DND-41 (cell line): Measurements from ENCODE around the gene TMIGD2.
A peak's percentile ranks its signal among the peaks of the same experiment; 100 is the strongest.

Source experiments
- ATAC-seq: fragments of 200-7000 bp; cut with Tn5 transposase; 3 replicates; pipeline ENCODE4 v1.9.1; 2021; ENCODE audit warnings: low read depth; ENCODE audit not compliant: insufficient read depth
- DNase-seq: peaks from one replicate; pipeline ENCODE4 v3.0.0-alpha.2; 2020
- H2AFZ ChIP-seq: 2 replicates; pipeline ENCODE4 v1.6.0; 2012; ENCODE audit warnings: low read depth, low read length
- H3K27ac ChIP-seq: 2 replicates; pipeline ENCODE4 v1.5.1; 2012; ENCODE audit warnings: low read length, inconsistent platforms
- H3K27me3 ChIP-seq: fragments of 200-600 bp; sonication (generic); 2 replicates; pipeline ENCODE4 v1.6.0; 2012; ENCODE audit warnings: low read length, mild to moderate bottlenecking, inconsistent platforms; ENCODE audit not compliant: insufficient read depth, poor library complexity
- H3K36me3 ChIP-seq: 2 replicates; pipeline ENCODE4 v1.5.1; 2012; ENCODE audit warnings: low read length, inconsistent platforms; ENCODE audit not compliant: insufficient read depth
- H3K4me1 ChIP-seq: 2 replicates; pipeline ENCODE4 v1.5.1; 2012; ENCODE audit warnings: mild to moderate bottlenecking, low read length; ENCODE audit not compliant: insufficient read depth
- H3K4me2 ChIP-seq: 2 replicates; pipeline ENCODE4 v1.6.0; 2012; ENCODE audit warnings: mild to moderate bottlenecking, moderate library complexity, low read length, inconsistent platforms; ENCODE audit not compliant: insufficient read depth
- H3K4me3 ChIP-seq, 2 experiments: fragments of 200-600 bp in 1 of 2; shearing (Covaris generic) in 1 of 2; 2 replicates each; pipeline ENCODE4 v1.5.1; 2012 to 2016; ENCODE audit warnings: inconsistent platforms in 2 of 2, low read length in 2 of 2, mild to moderate bottlenecking in 2 of 2, low read depth in 1 of 2, moderate library complexity in 1 of 2
- H3K79me2 ChIP-seq: 2 replicates; pipeline ENCODE4 v1.6.0; 2012; ENCODE audit warnings: low read length, inconsistent platforms; ENCODE audit not compliant: insufficient read depth
- H3K9ac ChIP-seq: 2 replicates; pipeline ENCODE4 v1.6.0; 2012; ENCODE audit warnings: low read depth, mild to moderate bottlenecking, inconsistent platforms, low read length, moderate library complexity
- H3K9me3 ChIP-seq: 2 replicates; pipeline ENCODE4 v1.5.1; 2012; ENCODE audit warnings: low read length, moderate library complexity, mild to moderate bottlenecking, inconsistent platforms; ENCODE audit not compliant: insufficient read depth, severe bottlenecking
- H4K20me1 ChIP-seq: 2 replicates; pipeline ENCODE4 v1.6.0; 2012; ENCODE audit warnings: low read length; ENCODE audit not compliant: insufficient read depth
- EZH2 ChIP-seq: IDR thresholded peaks from 3 replicates; pipeline ENCODE4 v1.6.1; 2012; ENCODE audit warnings: borderline replicate concordance, low read depth, mild to moderate bottlenecking, moderate library complexity, low read length, inconsistent platforms; ENCODE audit not compliant: severe bottlenecking
- TF ChIP-seq, protein P1 (sequence below): IDR thresholded peaks from 2 replicates; pipeline ENCODE4 v1.5.1; 2012; ENCODE audit warnings: borderline replicate concordance, low read length, moderate library complexity, mild to moderate bottlenecking; ENCODE audit not compliant: poor library complexity, severe bottlenecking; ENCODE audit errors: extremely low read depth

TMIGD2 gene

GRCh38 chr19:4268816-4269430, 33.3 kb downstream of the TMIGD2 start:
- Histone ChIP-seq H2AFZ (no peak overlapping the region), H4K20me1 (peaks cover 6% of the 10 kb centered on the region), H3K27me3 (no peaks in the 10 kb centered on the region), H3K36me3 (peaks cover 43% of the 10 kb centered on the region), H3K27ac (no peak overlapping the region), H3K4me3 (no peak overlapping the region), H3K9me3 (no peaks in the 10 kb centered on the region), H3K4me2 (no peak overlapping the region), H3K4me1 (no peaks in the 10 kb centered on the region), H3K9ac (no peak overlapping the region), H3K79me2 (no peaks in the 10 kb centered on the region)
- TF ChIP-seq, protein P1, sequence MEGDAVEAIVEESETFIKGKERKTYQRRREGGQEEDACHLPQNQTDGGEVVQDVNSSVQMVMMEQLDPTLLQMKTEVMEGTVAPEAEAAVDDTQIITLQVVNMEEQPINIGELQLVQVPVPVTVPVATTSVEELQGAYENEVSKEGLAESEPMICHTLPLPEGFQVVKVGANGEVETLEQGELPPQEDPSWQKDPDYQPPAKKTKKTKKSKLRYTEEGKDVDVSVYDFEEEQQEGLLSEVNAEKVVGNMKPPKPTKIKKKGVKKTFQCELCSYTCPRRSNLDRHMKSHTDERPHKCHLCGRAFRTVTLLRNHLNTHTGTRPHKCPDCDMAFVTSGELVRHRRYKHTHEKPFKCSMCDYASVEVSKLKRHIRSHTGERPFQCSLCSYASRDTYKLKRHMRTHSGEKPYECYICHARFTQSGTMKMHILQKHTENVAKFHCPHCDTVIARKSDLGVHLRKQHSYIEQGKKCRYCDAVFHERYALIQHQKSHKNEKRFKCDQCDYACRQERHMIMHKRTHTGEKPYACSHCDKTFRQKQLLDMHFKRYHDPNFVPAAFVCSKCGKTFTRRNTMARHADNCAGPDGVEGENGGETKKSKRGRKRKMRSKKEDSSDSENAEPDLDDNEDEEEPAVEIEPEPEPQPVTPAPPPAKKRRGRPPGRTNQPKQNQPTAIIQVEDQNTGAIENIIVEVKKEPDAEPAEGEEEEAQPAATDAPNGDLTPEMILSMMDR = no peak
- no peak for TF ChIP-seq EZH2
- DNase-seq (no peak), ATAC-seq (no peak)

GRCh38 chr19:4267901-4268815, 34.0 kb downstream of the TMIGD2 start:
- H3K27ac ChIP-seq = no peak overlapping the region
- H2AFZ ChIP-seq = no peak overlapping the region
- TF ChIP-seq EZH2 = no peak
- TF ChIP-seq, protein P1 = no peak
- H3K4me3 ChIP-seq = no peak overlapping the region
- no peak for ATAC-seq
- H3K9me3 ChIP-seq = no peaks in the 10 kb centered on the region
- H3K79me2 ChIP-seq = no peaks in the 10 kb centered on the region
- no peak overlapping the region for H3K4me2 ChIP-seq
- no peaks in the 10 kb centered on the region for H3K27me3 ChIP-seq
- H3K36me3 ChIP-seq = peaks cover 46% of the 10 kb centered on the region
- H4K20me1 ChIP-seq = peaks cover 6% of the 10 kb centered on the region
- H3K4me1 ChIP-seq = no peaks in the 10 kb centered on the region
- DNase-seq = no peak
- H3K9ac ChIP-seq = no peak overlapping the region

DNA sequence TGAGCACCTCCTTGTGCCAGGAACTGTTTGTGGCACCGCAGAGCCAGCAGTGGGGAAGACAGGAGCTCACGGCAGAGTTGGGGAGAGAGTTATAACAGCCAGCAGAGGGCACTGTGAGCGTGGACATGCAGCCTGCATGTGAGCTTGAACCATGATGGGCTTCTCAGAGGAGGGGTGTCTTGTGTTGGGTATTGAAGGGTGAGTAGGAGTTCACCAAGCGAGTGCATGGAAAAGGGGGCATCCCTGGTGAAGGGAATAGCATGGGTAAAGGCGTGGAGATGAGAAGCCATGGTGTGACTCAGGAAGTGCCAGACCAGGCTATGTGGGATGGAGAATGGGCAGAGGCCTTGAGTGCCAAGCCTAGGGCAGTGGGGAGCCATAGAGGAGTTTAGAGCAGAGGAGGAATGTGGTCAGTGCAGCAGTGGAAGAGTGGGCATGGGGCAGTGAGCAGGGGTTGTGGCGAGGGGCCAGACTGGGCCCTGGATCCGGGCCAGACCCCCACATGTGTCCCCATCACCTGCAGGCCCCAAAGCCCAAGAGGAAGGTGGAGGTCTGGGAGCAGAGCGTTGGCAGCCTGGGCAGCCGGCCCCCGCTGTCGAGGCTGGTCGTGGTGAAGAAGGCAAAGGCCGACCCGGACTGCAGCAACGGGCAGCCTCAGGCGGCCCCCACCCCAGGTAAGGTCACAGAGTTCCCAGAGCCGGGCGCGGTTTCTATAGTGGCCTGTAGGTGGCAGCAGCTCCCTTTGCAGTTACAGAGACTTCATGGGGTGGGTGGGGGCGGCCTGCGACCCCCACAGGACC, 34.9 kb downstream of the TMIGD2 start:
- DNase-seq = peak; percentile 70
- H3K4me1 ChIP-seq = no peaks in the 10 kb centered on the region
- H3K27me3 ChIP-seq = no peaks in the 10 kb centered on the region
- no peak overlapping the region for H3K4me2 ChIP-seq
- TF ChIP-seq EZH2 = no peak
- TF ChIP-seq, protein P1 = peak; percentile 86
- ATAC-seq = peak; percentile 88
- H2AFZ ChIP-seq = no peak overlapping the region
- H3K79me2 ChIP-seq = no peaks in the 10 kb centered on the region
- H3K36me3 ChIP-seq = peaks cover 52% of the 10 kb centered on the region
- H4K20me1 ChIP-seq = peaks cover 6% of the 10 kb centered on the region
- no peak overlapping the region for H3K4me3 ChIP-seq
- H3K9me3 ChIP-seq = no peaks in the 10 kb centered on the region
- H3K27ac ChIP-seq = no peak overlapping the region
- H3K9ac ChIP-seq = no peak overlapping the region
